NCI-H1048 (cell line): ENCODE measurements around the gene TBL1XR1.
"Not testable (repeated sequence)": the region's sequence is repeated elsewhere in the genome, so short reads cannot be mapped to it uniquely, and the experiment has no call there.

ENCODE experiments used
- DNase-seq: peaks from one replicate; lab custom pipeline; 2025; lab: John Stamatoyannopoulos, UW

TBL1XR1 gene

GRCh38 chr3:177181418-177181817 is 15.9 kb downstream of the TBL1XR1 start:
- DNase-seq: no peak

GRCh38 chr3:177180506-177180905 is 16.8 kb downstream of the TBL1XR1 start:
- DNase-seq: no peak

- DNase-seq: no peak
These were observed 17.8 kb downstream of the TBL1XR1 start for GRCh38 chr3:177179281-177180067.

GRCh38 chr3:177177749-177178221 is 19.5 kb downstream of the TBL1XR1 start:
- no peak for DNase-seq

- no peak for DNase-seq
These were observed 22.6 kb downstream of the TBL1XR1 start for GRCh38 chr3:177174607-177175170.

GRCh38 chr3:177169936-177170722 is 27.2 kb downstream of the TBL1XR1 start:
- no peak for DNase-seq

- DNase-seq: no peak
These were observed 28.9 kb downstream of the TBL1XR1 start for GRCh38 chr3:177168431-177168830.

- no peak for DNase-seq
These were observed 34.5 kb downstream of the TBL1XR1 start for GRCh38 chr3:177162742-177163141.

GRCh38 chr3:177161603-177162002 is 35.7 kb downstream of the TBL1XR1 start:
- not testable (repeated sequence) for DNase-seq

GRCh38 chr3:177158461-177158860 is 38.8 kb downstream of the TBL1XR1 start:
- DNase-seq: no peak

GRCh38 chr3:177157492-177157891 is 39.8 kb downstream of the TBL1XR1 start:
- peak; percentile 20 for DNase-seq

GRCh38 chr3:177154733-177155132 is 42.5 kb downstream of the TBL1XR1 start:
- DNase-seq: no peak

- no peak for DNase-seq
These were observed 46.2 kb downstream of the TBL1XR1 start for GRCh38 chr3:177150970-177151627.

GRCh38 chr3:177150218-177150916 is 46.9 kb downstream of the TBL1XR1 start:
- DNase-seq: no peak

- DNase-seq: no peak
These were observed 48.2 kb downstream of the TBL1XR1 start for GRCh38 chr3:177149106-177149505.

- DNase-seq: no peak
These were observed 49.5 kb downstream of the TBL1XR1 start for GRCh38 chr3:177147790-177148189.

GRCh38 chr3:177146646-177147045 is 50.6 kb downstream of the TBL1XR1 start:
- DNase-seq: no peak

GRCh38 chr3:177145954-177146353 is 51.3 kb downstream of the TBL1XR1 start:
- DNase-seq: no peak

- no peak for DNase-seq
These were observed 51.9 kb downstream of the TBL1XR1 start for GRCh38 chr3:177145381-177145780.

GRCh38 chr3:177144922-177145321 is 52.4 kb downstream of the TBL1XR1 start:
- no peak for DNase-seq

GRCh38 chr3:177141899-177142646 is 55.2 kb downstream of the TBL1XR1 start:
- DNase-seq: no peak
